AG08396 (cell line): ENCODE measurements around the gene FFAR2.
"Not testable (repeated sequence)": the region's sequence is repeated elsewhere in the genome, so short reads cannot be mapped to it uniquely, and the experiment has no call there.

ENCODE experiments used
- DNase-seq: peaks from one replicate; pipeline ENCODE4 v3.0.0; 2012; ENCODE audit warnings: low spot score, mixed read lengths

The FFAR2 gene

DNA sequence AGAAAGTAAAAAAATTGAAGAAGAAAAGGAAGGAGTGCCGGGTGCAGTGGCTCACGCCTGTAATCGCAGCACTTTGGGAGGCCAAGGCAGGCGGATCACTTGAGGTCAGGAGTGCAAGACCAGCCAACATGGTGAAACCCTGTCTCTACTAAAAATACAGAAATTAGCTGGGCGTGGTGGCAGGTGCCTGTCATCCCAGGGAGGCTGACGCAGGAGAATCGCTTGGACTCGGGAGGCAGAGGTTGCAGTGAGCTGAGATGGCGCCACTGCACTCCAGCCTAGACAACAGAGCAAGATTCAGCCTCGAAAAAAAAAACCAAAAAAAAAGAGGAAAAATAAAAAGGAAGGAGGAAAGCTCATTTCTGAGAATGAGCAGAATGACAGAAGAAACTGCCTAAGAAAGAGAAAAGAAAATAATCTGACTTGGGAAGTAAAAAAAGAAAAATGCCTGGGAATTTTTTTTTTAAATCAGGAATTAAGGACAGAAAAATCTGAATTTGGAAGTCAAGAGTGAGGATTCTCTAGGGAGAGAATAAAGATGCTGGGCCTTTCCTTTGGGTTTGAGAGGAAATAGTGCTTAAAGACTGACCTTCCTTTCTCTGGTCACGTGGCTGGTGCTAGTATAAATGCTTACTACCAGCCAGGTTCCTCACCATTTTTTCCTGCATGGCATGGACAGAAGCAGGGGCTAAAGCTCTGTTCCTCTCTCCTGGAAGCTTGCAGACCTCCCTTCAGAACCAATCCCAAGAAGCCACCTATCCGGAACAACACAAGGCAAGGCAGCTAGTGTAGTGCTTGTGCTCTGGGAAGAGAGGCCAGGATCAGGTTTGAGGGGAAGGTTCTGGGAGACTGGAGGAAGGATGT is at the start of gene FFAR2:
Gene FFAR2 (plus strand): TSS at position 652 of the 864 bp plus-strand sequence. CDS start 1,458 bp downstream, outside the sequence.
- DNase-seq = no peak

- no peak for DNase-seq
Measured at GRCh38 chr19:35398570-35398969, 49.5 kb upstream of the FFAR2 start.

DNA sequence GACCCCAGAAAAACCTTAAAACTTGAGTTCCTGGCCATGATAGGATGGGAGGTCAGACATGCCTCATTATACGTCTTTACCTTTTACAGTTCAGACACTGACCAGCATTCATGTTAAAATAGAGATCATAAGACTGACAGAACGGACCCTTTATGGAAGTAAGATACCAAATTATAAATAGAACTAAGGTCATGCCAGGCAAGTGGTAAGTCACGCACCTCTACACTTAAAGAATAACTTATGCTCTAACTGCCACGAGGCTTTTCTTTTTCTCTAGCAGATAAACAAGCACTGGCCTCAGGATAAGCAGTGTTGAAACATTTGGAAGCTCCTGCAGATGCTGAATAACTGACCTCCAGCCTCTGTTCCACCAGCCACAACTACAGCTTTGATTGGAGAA is 48.8 kb upstream of the FFAR2 start:
- no peak for DNase-seq

DNA sequence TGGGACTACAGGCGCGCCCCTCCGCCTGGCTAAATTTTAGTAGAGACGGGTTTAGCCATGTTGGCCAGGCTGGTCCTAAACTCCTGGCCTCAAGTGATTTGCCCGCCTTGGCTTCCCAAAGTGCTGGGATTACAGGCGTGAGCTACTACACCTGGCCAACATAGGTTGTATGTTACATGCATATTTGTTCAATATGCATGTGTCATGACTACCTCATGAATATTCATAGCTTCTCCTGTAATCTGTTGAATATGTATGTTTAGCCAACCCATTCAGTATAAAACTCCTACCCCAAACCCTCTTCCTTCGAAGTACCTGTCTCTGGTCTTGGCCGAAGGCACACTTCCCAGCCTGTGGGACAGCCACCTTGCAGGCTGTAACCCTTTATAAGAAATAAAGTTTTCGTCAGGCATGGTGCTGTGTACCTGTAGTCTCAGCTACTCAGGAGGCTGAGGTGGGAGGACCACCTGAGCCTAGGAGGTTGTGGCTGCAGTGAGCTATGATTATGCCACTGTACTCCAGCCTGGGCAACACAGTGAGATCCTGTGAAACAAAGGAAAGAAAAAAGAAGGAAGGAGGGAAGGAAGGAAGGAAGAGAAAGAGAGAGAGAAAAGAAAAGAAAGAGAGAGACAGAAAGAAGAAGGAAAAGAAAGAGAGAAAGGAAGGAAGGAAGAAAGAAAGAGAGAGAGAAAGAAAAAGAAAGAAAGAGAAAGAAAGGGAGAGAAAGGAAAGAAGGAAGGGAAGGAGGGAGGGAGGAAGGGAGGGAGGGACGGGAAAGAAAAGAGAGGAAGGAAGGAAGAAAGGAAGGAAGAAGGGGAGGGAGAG is 47.9 kb upstream of the FFAR2 start:
- DNase-seq = no peak

- no peak for DNase-seq
Measured at GRCh38 chr19:35400773-35401100, 47.3 kb upstream of the FFAR2 start.

- DNase-seq = not testable (repeated sequence)
Measured at GRCh38 chr19:35401416-35401815, 46.6 kb upstream of the FFAR2 start.

DNA sequence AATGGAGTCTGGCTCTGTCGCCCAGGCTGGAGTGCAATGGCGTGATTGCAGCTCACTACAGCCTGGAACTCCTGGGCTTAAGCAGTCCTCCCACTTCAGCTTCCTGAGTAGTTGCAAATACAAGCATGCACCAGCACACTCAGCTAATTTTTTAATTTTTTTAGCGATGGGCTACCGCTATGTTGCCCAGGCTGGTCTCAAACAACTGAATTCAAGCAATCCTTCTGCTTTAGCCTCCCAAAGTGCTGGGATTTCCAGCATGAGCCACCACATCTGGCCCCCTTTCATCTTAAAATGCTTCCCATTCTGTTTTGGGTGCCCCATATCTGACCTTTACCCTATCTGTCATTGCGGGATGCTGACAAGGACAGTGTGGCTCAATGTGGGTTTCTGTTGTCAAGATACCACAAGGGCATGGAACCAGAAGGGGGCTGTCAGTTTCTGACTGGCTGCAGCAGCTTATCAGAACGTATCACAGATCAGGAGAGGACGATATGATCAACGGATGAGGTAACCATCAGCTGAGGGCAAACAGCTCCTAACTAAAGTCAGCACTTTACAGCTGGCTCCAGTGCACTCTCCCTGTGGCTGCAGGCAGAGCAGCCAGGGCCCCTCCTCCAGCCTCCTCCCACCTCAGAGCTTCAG is 44.8 kb upstream of the FFAR2 start:
- no peak for DNase-seq

- DNase-seq = peak; percentile 78
Measured at GRCh38 chr19:35404879-35405622, 43.0 kb upstream of the FFAR2 start.

DNA sequence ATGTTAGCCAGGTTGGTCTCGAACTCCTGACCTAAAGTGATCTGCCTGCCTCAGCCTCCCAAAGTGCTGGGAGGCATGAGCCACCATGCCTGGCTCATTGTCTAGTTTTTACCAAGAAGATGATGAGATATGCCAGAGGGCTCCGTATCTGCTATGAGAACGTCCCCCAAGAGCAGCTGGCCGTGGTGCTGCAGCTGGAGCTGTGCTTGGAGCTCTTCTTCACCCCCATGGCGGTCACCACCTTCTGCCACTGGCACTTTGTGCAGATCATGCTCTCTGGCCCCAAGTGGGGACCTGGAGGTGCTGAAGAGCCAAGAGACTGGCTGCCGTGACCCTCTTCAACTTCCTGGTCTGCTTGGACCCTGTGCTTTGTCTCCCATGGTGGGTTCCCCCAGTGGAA is 40.4 kb upstream of the FFAR2 start:
- DNase-seq = no peak

DNA sequence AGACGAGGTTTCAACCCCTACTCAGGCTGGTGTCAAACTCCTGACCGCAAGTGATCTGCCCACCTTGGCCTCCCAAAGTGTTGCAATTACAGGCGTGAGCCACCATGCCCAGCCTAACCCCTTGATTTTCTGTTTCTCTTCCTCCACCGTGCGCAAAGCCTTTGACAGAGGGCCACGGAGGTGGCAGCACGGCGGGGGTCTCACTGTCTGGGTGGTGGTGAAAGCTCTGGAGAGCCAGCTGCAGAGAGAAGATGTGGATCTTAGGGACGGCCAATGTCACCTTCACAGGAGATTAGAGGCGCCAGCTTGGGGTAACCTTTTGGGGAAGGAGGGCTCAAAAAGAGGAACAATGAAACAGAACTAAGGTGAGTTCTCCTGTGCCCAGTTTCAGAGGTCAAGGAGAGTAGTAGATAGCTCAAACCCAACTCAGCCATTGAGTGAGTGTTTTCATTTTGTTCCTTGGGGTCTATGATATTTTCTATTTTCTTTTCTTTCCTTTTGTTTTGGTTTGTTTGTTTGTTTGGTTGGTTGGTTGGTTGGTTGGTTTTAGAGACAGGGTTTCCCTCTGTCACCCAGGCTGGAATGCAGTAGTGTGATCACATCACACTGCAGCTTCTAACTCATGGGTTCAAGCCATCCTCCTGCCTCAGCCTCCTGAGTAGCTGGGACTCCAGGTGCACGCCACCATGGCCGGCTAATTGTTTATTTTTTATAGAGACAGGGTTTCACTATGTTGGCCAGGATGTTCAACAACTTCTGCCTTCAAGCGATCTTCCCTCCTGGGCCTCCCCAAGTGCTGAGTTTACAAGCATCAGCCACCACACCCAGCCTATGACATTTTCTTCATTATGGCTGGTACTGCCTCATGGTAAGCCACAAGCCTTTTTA is 39.5 kb upstream of the FFAR2 start:
- DNase-seq = no peak

DNA sequence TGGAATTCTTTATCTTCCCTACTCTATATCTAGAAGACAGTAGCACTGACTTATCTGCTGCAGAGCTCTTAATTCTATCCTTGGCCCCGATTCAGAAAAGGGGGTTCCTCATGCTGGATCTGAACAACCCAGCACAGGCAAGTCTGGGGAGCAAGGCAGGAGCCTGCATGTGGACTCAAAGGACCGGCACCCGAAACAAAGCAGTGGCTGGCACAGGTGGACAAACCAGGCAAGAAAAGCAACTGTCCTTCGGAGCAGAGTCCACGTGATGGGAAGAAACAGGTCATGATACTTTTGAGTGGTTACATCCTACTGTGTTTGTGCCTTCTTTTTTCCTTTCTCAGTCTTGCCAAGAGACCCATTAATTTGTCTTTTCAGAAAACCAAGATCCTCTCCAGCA is 38.9 kb upstream of the FFAR2 start:
- no peak for DNase-seq

DNA sequence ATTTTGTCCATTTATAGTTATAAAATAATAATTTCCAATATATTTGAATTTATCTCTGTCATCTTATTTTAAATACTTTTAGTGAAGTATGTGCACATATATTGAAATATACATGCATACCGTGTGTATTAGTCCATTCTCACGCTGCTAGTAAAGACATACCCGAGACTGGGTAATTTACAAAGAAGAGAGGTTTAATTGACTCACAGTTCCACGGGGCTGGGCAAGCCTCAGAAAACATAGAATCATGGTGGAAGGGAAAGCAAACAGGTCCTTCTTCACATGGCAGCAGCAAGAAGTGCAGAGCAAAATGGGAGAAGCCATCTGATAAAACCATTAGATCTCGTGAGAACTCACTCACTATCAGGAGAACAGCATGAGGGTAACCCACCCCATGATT is 37.6 kb upstream of the FFAR2 start:
- DNase-seq = no peak

DNA sequence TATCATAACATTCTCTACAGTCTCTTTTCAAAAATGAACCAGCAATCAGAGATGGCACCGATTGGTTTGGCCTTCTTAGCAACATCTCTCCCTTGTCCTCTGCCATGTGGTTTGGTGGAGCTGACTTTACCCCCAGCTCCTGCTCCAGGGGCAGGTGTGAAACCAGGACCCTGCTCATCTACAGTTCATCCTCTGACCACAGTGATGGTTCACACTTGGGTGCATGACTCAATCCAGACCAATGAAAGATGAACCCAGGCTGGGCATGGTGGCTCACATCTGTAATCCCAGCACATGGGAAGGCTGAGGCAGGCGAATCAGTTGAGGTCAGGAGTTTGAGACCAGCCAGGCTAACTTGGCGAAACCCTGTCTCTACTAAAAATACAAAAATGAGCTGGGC is 33.6 kb upstream of the FFAR2 start:
- no peak for DNase-seq

DNA sequence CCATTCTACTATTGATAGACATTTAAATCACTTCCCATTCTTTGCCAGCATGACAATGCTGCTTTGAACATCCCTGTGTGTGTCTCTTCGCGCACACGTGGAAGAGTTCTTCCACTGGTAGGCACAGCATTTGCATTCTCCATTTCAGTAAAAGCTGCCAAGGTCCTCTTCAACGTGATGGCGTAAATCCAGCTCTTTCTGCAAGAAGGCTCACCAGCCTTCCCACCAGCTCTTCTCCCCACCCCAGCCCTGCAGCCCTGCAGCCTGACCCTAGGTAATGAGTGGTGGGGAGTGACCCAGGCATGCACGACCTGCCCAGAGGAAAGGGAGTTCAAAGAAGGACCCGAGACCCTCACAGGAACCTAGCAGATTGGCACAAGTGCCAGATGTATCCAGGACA is 31.7 kb upstream of the FFAR2 start:
- DNase-seq = no peak

- no peak for DNase-seq
Measured at GRCh38 chr19:35417278-35417677, 30.8 kb upstream of the FFAR2 start.

DNA sequence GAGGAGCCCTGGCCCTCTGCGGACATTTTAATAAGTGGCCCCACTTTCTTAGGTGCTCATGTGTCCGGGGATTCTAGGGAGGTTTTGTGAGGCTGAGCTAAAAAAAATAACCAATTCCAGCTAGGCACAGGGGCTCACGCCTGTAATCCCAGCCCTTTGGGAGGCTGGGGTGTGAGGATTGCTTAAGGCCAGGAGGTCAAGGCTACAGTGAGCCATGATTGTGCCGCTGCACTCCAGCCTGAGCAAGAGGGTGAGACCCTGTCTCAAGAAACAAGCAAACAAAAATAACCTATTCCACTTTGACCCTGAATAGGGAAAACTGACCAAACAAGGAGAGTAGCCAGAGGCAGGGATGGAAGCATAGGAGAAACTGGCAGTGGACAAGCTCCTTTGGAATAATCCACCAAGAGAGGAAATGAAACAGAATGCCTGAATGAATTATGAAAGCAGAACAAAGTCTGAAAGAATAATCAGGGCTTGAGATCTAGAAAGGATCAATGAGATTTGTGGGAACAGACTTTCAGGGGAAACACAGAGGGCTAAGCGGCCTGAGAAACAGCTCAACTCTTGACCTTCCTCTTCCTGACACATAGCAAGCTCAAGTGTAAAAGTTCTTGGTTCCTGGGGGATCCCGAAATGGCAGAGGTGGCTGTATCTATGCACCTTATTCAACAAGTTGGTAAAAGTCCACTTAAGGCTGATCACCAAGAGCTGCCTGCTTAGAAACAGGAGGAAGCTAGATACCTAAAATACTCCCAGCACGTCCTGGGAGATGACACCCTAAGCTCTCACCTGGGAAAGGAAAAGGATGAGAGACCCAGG is 30.1 kb upstream of the FFAR2 start:
- DNase-seq = no peak

GRCh38 chr19:35419046-35419445 is 29.0 kb upstream of the FFAR2 start:
- DNase-seq = no peak

GRCh38 chr19:35419805-35420204 is 28.3 kb upstream of the FFAR2 start:
- no peak for DNase-seq

GRCh38 chr19:35421362-35421761 is 26.7 kb upstream of the FFAR2 start:
- DNase-seq = no peak

DNA sequence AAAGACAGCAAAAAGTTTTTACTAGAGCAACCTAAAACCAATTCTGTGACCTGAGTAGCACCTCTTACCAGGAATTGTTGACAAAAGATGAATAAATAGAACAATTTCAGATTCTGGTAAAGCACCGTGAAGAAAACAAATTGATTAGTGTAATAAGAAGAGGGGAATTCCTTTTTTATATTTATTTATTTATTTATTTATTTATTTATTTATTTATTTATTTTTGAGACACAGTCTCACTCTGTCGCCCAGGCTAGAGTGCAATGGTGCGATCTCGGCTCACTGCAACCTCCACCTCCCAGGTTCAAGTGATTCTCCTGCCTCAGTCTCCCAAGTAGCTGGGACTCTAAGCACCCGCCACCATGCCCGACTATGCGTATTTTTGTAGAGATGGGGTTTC is 24.7 kb upstream of the FFAR2 start:
- DNase-seq = not testable (repeated sequence)
